NCI-H2171 (cell line): ENCODE measurements around the gene MAN2B2.
A peak's percentile ranks its signal among the peaks of the same experiment; 100 is the strongest.

Experiments used
- DNase-seq: peaks from one replicate; lab custom pipeline; 2025; lab: John Stamatoyannopoulos, UW

The MAN2B2 gene

DNA sequence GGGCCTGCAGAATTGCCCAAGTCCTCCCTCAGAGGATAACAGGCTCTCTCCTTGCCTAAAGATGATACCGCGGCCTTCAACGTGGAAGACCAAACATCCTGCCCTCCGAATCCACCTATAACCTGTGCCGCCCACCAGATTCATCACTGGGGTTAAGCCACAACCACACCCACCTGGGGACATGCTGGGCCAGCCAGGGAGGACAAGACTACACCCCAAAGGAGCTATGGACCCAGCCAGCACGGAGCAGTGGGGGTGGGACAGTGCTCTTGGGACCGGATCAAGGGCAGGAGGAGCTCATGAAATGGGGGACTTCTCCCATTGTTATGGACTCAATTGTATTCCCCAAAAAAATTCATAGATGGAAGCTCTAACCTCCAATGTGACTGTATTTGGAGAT, 6.8 kb upstream of the MAN2B2 start:
- DNase-seq = no peak

DNA sequence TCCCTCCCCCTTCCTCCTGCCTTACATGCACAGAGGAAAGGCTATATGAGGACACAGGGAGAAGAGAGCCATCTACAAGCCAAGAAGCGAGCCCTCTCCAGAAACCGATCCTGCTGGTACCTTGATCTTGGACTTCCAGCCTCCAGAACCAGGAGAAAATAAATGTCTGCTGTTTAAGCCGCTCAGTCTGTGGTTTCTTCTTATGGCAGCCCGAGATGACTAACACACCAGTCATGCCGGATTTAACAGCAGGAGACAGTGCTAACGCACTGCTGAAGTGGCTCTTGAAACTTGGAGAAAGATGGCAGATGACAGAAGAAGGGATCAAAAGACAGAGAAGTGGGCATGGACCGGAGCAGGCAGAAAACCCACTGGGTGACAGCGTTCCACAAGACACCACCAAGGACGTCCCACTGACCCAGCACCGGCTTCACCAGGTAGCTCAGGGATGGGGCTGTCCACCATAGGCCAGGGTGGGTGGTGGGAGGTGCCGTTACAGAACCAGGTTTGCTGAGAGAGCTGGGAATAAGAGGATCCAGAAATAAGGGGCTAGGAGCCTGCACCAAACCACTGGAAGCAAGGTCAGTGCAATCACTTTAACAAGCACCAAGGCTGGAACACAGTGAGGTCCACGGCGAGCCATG, 6.2 kb upstream of the MAN2B2 start:
- no peak for DNase-seq

DNA sequence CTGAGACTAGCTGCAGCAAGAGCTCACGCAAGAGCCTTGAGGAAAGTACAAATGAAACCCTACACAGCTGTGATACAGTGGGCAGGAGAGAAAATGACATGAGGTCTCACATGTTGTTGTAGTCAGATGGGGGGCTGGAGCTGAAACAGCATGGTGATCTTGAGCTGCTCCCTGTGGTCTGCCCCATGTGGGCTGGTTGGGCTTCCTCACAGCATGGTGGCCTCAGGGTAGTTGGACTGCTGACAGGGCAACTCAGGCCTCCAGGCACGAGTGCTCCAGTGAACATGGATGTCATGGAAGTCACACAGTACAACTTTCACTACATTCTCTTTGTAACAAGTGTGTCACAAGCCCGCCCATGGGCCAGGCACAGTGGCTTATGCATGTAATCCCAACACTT, 3.4 kb upstream of the MAN2B2 start:
- no peak for DNase-seq

DNA sequence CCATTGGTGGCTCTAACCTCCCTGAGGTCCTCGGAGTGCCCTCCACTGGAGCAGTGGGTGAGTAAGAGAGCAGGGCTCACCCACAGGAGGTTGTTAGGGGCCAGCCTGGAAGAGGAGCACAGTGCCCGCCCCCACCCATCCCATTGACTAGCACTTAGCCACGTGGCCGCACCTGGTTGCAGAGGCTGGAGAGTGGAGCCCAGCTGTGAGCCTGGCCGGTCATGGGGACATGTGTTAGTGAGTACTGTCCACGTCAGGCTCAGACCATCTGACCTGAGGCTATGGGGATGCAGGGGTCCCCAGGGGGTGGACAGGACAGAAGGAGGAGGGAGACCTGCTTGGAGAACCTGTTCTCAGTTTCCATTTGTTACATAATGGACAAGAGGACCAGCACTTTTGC, 1.4 kb upstream of the MAN2B2 start:
- no peak for DNase-seq

DNA sequence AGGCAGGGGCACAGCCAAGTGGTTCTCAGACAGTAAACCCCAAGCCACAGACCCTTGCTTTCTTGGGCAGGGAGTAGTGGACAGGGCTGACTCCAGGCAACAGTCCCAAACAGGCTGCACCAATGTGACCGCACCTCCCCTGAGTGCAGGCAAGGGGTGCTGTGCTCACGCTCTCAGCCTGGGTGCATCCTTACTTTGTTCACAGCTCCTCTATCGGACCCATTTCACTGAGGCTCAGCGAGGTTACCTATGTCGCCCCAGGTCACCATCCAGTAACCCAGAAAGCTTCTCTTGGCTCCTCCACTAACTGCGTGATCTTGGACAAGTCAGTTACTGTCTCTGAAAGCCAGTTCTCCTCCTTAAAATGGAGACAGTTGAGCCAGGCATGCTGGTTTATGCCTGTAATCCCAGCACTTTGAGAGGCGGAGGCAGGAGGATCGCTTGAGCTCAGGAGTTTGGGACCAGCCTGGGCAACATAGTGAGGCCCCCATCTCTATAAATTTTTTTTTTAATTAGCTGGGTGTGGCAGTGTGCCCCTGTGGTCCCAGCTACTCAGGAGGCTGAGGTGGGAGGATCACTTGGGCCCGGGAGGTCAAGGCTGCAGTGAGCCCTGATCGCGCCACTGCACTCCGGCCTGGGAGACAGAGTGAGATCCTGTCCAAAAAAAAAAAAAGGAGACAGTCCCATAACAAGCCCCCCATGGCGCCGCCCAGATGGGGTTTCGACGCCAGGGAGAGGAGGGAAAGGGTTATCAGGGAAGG, 823 bp upstream of the MAN2B2 start:
- no peak for DNase-seq

DNA sequence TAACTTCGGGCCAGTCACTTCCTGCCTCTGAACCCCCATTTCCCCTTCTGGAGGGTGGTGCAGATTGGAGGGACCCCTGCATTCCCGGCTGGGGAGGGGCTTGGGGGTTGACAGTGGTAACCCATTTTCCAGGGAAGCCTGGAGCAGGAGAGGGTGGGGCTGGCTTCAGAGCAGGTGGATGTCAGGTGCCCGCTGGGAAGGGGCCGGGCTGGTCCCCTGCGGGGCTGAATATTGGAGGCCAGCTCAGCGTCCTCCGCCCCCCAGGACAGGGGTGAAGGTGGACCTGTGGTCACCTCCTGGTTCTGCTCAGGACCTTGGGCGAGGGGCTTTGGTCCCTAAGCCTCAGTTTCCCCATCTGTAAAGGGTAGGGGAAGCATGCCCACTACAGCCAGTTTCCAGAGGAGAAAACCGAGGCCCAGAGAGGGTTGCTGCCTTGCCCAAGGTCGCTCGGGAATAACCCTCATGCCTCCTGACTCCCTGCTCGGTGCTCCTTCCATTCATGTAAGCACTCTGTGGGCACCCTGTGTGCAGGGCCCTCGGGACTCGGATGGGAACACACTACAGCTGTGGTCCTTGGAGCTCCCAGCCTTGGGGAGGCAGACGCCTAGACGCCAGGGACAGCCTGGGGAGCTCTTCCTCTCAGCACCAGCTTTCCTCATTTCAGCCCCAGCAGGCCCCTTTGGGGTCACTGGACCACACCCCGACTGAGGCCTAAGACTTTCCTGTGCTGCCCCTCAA, 683 bp downstream of the MAN2B2 start:
- no peak for DNase-seq

DNA sequence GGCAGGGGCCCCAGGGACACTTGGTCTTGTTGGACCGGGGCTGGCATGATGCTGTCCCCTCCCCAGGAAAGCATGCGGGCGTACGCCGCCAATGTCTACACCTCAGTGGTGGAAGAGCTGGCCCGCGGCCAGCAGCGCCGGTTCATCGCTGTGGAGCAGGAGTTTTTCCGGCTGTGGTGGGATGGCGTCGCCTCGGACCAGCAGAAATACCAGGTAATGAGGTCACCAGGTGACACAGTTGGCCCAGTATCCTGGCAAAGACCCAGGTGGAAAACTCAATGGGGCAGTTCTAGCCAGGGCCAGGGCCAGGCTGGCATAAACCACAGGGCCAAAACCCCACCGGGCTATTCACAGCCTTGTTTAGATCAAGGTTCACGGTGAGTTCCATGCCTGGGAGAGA, 1.5 kb downstream of the MAN2B2 start:
- DNase-seq = no peak

DNA sequence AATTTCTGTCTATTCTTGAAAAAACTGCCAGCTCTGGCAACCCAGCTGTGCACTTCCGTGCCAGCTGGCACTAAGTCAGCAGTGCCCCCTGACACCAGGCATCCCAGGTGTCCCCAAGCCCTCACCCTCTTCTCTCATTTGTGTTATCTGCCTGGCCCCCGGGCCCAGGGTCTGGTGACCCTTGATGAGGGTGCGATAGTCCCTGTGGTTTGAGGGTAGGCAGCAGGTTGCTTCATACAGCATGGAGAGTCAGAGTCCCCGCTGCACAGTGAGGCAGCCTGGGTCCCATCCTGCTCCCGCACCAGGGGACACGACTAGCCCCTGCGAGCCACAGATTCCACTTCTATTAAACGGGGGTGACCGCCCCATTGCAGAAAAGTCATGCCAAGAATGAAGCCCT, 1.9 kb downstream of the MAN2B2 start:
- no peak for DNase-seq

DNA sequence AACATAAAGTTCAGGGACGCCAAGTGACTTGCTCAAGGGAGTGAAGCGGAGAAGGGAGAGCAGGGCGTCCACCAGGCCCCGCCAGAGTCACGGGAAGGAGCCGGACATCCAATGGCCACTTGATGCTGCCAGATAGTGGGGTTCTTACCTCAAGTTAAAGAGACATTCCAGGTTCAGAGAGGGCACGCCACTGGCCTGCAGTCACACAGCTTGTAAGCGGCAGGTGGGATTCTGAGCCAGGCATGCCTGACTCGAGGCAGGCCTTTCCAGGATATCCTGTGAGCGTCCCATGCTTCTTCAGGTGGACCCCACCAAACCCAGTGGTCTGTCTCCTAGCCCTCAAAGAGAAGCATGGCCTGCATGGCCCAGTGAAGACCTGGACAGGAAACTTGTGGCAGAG, 2.4 kb downstream of the MAN2B2 start:
- DNase-seq = no peak

DNA sequence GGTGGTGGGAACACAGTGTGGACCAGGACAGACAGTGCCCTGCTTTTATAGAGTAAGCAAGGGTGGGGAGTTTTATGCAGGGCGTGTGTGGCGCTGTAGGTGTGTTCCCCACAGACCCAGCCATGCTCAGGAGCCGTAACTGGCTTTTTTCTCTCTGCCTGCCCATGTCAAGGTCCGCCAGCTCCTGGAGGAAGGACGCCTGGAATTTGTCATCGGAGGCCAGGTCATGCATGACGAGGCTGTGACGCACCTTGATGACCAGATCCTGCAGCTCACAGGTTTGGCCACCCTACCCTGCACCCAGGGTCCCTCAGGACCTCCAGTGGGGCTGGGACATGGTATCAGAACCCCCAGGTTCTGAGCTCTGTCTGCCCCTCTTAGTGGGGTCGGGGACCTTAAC, 3.2 kb downstream of the MAN2B2 start:
- no peak for DNase-seq

DNA sequence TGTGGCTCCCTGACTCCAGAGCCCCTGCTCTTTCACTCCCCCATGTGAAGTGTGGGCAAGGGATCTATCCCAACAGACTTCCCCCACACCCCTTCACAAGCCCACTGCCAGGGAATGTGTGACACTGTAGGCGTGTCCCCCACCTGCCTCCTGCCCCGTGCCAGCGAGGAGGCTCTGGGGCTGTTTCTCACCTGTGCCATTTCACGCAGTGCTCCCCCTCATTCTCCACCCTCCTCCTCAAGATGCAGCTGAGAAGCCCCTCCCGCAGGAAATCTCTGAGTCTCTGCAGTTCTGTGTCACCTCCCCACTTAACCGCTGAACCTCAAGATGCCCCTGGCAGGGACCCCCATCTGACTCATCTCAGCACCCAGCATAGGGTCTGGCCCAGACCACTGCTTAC, 5.4 kb downstream of the MAN2B2 start:
- DNase-seq = no peak

DNA sequence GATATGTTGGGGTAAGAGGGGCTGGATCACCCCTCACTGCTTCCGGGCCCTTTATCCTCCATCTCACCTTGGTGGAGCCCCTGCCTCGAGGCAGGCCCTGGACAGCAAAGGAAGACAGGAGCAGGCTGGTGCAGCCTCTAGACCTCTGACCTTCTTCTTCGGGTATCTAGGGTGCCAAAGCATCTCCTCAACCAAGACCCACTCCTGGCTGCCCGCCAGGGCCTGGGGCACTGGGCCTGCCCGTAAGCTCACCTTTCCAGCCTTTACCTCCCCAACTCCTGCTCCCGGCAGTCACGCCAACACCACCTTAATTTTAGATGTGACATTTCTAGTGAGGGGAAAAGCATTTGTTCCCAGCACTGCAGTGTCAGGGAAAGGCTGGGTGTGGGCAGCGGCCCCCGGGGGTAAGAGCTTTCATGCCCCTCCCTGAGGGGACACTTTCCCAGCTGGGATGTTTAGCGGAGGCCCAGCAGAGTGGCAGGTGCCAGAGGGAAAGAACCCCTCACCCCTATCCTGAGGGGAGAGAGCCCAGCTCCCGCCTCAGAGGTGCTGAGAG, 6.7 kb downstream of the MAN2B2 start:
- DNase-seq = no peak

DNA sequence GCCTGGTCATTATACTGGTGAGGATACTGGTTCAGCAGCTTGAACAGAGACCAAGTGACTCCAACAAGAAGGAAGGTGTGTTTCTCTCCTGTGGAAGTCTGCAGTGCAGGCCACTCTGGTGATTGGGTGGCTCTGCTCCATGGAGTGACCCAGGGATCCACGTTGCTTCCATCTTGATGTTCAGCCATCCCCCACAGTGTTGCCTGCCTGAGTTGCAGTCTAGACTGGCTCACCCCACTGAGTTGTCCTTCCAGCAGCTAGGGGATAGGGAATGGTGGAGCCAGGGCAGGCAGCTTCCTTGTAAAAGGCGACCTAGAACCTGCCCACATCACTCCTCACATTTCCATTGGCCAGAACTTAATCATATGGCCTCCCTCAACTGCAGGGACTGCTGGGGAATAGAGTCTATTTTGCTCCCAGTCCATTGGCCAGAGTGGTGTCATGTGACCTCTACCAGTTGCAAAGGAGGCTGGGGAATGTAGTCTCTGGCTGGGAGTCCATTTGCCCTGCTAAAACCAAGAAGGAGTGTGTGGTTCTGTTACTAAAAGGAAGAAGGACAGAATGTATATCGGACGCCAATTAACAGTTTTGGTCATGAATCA, 8.0 kb downstream of the MAN2B2 start:
- DNase-seq = no peak

DNA sequence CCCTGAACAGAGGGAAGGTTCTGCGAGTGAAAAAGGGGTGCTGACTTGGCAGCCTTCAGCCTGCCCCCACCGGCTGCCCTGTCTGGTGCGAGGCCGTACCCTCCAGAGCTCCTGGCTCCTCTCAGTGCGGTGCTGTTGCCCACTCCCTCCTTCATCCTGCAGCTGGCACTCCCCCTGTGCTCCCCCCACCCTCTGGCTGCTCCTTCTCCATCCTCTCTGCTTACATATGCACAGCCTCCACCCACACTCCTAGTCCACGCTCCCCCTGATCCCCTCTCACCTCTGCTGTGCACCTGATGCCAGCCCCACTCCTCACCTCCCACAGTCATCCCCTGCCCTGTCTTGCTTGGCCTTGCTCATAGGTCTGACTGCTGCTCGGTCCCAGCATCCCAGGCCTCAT, 9.9 kb downstream of the MAN2B2 start:
- DNase-seq = no peak

DNA sequence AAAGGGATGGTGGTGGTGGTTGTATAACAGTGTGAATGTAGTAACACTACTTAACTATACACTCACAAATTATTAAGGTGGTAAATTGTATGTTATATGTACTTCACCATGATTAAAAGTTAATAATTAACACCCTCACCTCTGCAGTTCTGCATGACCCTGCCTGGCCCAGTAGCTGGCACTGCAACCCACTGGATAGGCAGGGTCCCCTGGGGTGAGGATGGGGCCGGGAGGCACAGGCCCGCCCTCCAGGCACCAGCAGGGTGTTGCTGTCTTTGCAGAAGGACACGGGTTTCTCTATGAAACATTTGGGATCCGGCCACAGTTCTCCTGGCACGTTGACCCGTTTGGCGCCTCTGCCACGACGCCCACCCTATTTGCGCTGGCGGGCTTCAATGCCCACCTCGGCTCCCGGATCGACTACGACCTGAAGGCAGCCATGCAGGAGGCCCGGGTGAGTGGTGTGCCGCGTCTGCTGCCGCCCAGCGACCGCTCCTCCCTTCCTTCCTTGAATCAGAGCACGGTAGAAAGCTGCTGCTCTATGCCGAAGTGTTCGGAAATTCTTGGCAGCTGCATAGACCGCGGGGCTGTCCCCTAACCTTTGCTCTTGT, 11.8 kb downstream of the MAN2B2 start:
- DNase-seq = no peak

DNA sequence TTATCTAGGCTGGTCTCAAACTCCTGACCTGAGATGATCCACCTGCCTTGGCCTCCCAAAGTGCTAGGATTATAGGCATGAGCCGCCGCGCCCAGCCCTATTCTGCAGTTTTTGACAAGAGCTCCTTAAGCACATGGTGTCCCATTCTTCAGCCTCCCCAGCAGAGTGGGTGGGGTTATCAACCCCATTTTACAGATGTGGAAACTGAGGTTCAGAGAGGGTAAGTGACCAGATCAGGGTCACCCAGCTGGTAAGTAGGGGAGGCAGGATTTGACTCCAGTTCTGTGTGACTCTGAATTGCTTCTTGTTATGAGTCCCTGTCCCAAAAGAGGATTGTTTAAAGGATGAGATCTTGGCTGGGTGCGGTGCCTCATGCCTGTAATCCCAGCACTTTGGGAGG, 14.5 kb downstream of the MAN2B2 start:
- no peak for DNase-seq

DNA sequence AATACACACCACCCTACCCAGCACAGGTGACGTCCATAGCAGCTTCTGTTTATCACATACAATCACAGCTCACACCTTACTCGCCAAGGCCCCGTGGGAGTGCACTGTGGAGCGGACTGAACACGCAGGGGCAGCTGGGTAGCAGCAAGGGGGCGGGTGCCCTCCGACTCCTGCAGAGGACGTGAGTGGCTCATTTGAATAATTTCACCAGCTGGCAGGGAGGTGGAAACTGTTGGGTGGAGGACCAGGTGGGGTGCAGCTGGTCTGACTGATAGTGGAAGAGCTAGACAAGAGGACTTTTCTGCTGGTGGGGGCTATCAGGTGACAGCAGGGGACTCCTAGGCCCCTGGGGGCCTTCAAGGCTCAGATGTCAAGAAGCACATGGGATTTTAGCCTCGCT, 16.3 kb downstream of the MAN2B2 start:
- DNase-seq = peak; percentile 88

DNA sequence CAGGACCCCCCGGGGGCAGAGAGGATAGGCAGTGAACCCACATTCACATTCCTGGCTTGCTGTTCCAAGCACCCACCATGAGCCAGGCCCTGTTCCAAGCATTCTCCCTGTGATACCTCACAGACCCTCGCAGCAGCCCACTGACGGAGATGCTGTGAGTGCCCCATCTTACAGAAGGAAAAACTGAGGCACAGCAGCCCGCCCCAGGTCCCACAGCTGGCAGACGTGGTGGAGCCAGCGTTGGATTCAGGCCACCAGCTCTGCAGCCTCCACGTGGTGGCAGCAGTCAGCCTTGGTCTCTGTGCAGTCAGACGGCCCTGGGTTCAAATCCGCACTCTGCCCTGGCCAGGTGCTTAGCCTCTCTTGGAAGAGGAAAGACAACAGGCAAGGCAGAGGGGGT, 16.8 kb downstream of the MAN2B2 start:
- DNase-seq = no peak

DNA sequence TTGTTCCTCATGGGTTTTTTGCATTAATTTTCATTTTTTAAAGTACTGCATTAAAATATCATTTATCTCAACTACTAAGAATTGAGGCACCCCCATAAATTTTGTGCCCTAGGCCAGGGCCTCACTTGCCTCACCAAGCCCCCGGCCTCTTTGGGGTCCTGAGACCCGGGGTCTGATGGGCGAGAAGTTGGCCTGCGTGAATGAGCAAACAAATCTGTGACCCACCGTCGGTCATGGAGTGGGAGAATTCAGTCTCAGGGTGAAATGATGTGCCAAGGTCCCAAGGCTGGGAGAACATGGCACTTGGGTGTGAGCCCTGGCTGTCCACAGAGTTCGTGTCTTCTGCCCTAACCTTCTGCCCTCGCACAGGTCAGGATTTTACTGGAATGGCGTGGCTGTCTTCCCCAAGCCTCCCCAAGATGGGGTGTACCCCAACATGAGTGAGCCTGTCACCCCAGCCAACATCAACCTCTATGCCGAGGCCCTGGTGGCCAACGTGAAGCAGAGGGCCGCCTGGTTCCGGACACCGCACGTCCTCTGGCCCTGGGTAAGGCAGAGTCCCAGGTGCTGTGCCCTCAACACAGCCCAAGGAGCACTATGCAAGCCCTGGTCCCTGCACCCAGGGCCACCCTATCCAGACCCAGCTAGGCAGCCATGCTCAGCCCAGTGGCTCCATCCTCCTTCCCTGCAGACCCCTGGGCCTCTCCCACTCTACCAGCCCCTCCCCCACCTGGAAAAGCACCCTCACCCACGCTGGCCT, 18.0 kb downstream of the MAN2B2 start:
- DNase-seq = no peak

DNA sequence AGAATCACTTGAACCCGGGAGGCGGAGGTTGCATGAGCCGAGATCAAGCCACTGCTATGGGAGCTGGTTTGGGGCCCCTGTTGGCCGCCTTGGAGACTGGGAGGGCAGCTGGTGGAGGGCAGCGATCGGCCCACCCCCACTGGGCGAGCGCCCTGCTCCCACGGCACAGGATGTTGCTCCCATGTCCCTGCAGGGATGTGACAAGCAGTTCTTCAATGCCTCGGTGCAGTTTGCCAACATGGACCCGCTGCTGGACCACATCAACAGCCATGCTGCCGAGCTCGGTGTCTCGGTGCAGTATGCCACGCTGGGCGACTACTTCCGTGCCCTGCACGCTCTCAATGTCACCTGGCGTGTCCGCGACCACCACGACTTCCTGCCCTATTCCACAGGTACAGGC, 19.4 kb downstream of the MAN2B2 start:
- DNase-seq = no peak

DNA sequence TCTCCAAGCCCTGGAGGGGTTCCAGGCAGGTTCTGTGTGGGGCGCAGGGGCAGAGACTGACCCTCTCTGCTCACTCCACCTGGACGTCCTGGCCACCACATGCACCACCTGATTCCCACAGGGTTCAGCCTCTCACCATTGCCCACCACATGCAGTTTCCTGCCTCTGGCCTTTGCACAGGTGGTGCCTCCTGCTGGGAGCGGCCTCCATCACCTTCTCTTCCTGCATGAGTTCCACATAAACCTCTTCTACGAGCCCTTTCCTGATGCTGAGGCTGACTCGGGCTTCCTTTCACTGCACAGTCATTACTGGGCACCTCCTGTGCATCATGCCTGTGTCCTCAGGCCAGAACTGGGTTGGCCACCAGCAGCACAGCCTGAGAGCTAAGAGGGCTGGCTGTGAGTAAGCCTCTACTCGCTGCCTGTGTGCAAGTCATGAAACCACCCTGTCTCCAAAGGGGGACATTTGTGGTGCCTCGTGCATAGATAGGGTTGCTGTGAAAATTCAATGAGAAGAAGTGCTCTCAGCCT, 19.9 kb downstream of the MAN2B2 start:
- DNase-seq = no peak
